Measurements from ENCODE around the gene DENND1A. TPM values are rescaled to one million over a fixed set of nuclear protein-coding genes. Genes with fewer than 3 reads are reported as not detected.

DENND1A gene
- polyA plus RNA-seq, 1 experiment, result 16.2 TPM

GRCh38 chr9:123509646-123510045 is 420.3 kb downstream of the DENND1A start:
- H3K27me3 ChIP-seq (ENCODE audit: control insufficient read depth, insufficient read depth, low read length), result no peaks in the 10 kb centered on the region
- no peaks in the 10 kb centered on the region for H3K9me3 ChIP-seq (ENCODE audit: control insufficient read depth, insufficient read depth, low read length)
- H3K27ac ChIP-seq (ENCODE audit: low read depth, low read length), result no peak overlapping the region
- ChIA-PET CTCF (no interaction called here), POLR2A (no interaction called here)
- TF ChIP-seq CTCF (IDR thresholded peaks at IDR 0.05; ENCODE audit: low read depth, low read length), result no peak
- DNase-seq (ENCODE audit: low read depth, low spot score), result no peak
- H3K4me3 ChIP-seq (ENCODE audit: low read depth, low read length), result no peak overlapping the region

- H3K9me3 ChIP-seq (ENCODE audit: control insufficient read depth, insufficient read depth, low read length), result no peaks in the 10 kb centered on the region
- H3K4me3 ChIP-seq (ENCODE audit: low read depth, low read length), result peak overlapping the region; percentile 26
- POLR2A ChIA-PET, result no interaction called here
- no peak for DNase-seq (ENCODE audit: low read depth, low spot score)
- no peaks in the 10 kb centered on the region for H3K27me3 ChIP-seq (ENCODE audit: control insufficient read depth, insufficient read depth, low read length)
- no peak for TF ChIP-seq CTCF (IDR thresholded peaks at IDR 0.05; ENCODE audit: low read depth, low read length)
- CTCF ChIA-PET, result interaction anchor here (0.5 kb wide), 1 partner anchor 1151 kb away, joined by 3 read pairs; no protein-coding TSS in a partner anchor
- no peak overlapping the region for H3K27ac ChIP-seq (ENCODE audit: low read depth, low read length)
These were observed 421.9 kb downstream of the DENND1A start for GRCh38 chr9:123508048-123508447.

GRCh38 chr9:123505496-123505895 is 424.4 kb downstream of the DENND1A start:
- CTCF ChIA-PET, result no interaction called here
- H3K27ac ChIP-seq (ENCODE audit: low read depth, low read length), result no peak overlapping the region
- no peak overlapping the region for H3K4me3 ChIP-seq (ENCODE audit: low read depth, low read length)
- H3K9me3 ChIP-seq (ENCODE audit: control insufficient read depth, insufficient read depth, low read length), result no peaks in the 10 kb centered on the region
- no peak for TF ChIP-seq CTCF (IDR thresholded peaks at IDR 0.05; ENCODE audit: low read depth, low read length)
- DNase-seq (ENCODE audit: low read depth, low spot score), result no peak
- H3K27me3 ChIP-seq (ENCODE audit: control insufficient read depth, insufficient read depth, low read length), result no peaks in the 10 kb centered on the region
- POLR2A ChIA-PET, result no interaction called here

- Histone ChIP-seq H3K27ac (ENCODE audit: low read depth, low read length) (no peak overlapping the region), H3K9me3 (ENCODE audit: control insufficient read depth, insufficient read depth, low read length) (no peaks in the 10 kb centered on the region), H3K4me3 (ENCODE audit: low read depth, low read length) (no peak overlapping the region), H3K27me3 (ENCODE audit: control insufficient read depth, insufficient read depth, low read length) (no peaks in the 10 kb centered on the region)
- POLR2A ChIA-PET, result no interaction called here
- CTCF ChIA-PET, result no interaction called here
- TF ChIP-seq CTCF (IDR thresholded peaks at IDR 0.05; ENCODE audit: low read depth, low read length), result no peak
- no peak for DNase-seq (ENCODE audit: low read depth, low spot score)
These were observed 429.6 kb downstream of the DENND1A start for GRCh38 chr9:123500336-123500735.

GRCh38 chr9:123497830-123498229 is 432.1 kb downstream of the DENND1A start:
- Histone ChIP-seq H3K9me3 (ENCODE audit: control insufficient read depth, insufficient read depth, low read length) (no peaks in the 10 kb centered on the region), H3K27ac (ENCODE audit: low read depth, low read length) (no peak overlapping the region), H3K4me3 (ENCODE audit: low read depth, low read length) (no peak overlapping the region), H3K27me3 (ENCODE audit: control insufficient read depth, insufficient read depth, low read length) (no peaks in the 10 kb centered on the region)
- POLR2A ChIA-PET, result no interaction called here
- no peak for TF ChIP-seq CTCF (IDR thresholded peaks at IDR 0.05; ENCODE audit: low read depth, low read length)
- CTCF ChIA-PET, result no interaction called here
- no peak for DNase-seq (ENCODE audit: low read depth, low spot score)
